ENCODE data around the gene TTC9C.

DNA sequence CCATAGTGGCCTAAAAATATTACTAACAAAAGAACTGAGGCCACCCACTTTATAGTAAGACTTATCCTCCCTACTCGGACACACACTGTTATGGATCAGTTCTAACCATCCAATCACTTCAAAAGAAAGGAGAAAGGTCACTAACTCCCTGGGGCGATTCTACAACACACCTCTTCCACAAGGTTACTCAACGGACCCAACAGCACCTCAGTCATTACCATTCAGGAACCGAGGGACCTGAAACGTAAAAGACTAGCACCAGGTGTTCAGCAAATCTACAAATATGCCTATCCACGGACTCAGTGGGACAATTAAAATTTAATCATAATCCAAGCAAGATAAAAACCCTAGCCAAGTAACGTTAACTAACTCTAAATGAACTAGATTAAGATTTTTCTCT is 2.6 kb upstream of the TTC9C start:
- TF ChIP-seq GATA2 (IDR thresholded peaks at IDR 0.05; ENCODE audit: low read depth, low read length) (no peak), GATA3 (IDR thresholded peaks at IDR 0.05; ENCODE audit: low read depth, low read length) (no peak)

Measured in SH-SY5Y (cell line).